Measurements from ENCODE around the gene CFAP97D2.

CFAP97D2 gene

GRCh38 chr13:114268344-114269280 lies 89.6 kb downstream of the CFAP97D2 start:
- Histone ChIP-seq H3K4me1 (ENCODE audit: insufficient read depth, low read length) (no peaks in the 10 kb centered on the region), H3K9me3 (ENCODE audit: low read length) (peaks cover 10% of the 10 kb centered on the region), H3K4me3 (ENCODE audit: low read length) (no peak overlapping the region), H2AFZ (ENCODE audit: low read depth, low read length) (no peak overlapping the region), H3K36me3 (ENCODE audit: insufficient read depth, low read length) (peaks cover 81% of the 10 kb centered on the region), H3K27me3 (ENCODE audit: insufficient read depth, low read length) (no peaks in the 10 kb centered on the region)

- Histone ChIP-seq H3K27me3 (ENCODE audit: insufficient read depth, low read length) (no peaks in the 10 kb centered on the region), H3K9me3 (ENCODE audit: low read length) (peaks cover 10% of the 10 kb centered on the region), H3K4me3 (ENCODE audit: low read length) (no peak overlapping the region), H3K36me3 (ENCODE audit: insufficient read depth, low read length) (peaks cover 82% of the 10 kb centered on the region), H2AFZ (ENCODE audit: low read depth, low read length) (no peak overlapping the region), H3K4me1 (ENCODE audit: insufficient read depth, low read length) (no peaks in the 10 kb centered on the region)
Measured at GRCh38 chr13:114269281-114269770, 90.3 kb downstream of the CFAP97D2 start.
